Smooth muscle cell (in vitro differentiated cells): ENCODE data around the gene AHCYL1. TPM values are rescaled to one million over a fixed set of nuclear protein-coding genes. Genes with fewer than 3 reads are reported as not detected.

ENCODE experiments used
- DNase-seq: peaks from one replicate; lab custom pipeline; 2025; ENCODE audit not compliant: unreplicated experiment; lab: John Stamatoyannopoulos, UW
- H2AFZ ChIP-seq: fragments of 200-600 bp; sonication (generic); 2 replicates; pipeline ENCODE4 v1.6.0; 2016; ENCODE audit warnings: antibody characterized with exemption, low read depth, mild to moderate bottlenecking
- H3F3A ChIP-seq: fragments of 200-600 bp; sonication (generic); 2 replicates; pipeline ENCODE4 v1.6.0; 2017; ENCODE audit warnings: antibody characterized with exemption, low read depth
- H3K27ac ChIP-seq: fragments of 200-600 bp; sonication (generic); 2 replicates; pipeline ENCODE4 v1.5.1; 2016; ENCODE audit warnings: low read depth, mild to moderate bottlenecking
- H3K27me3 ChIP-seq: fragments of 200-600 bp; sonication (generic); 2 replicates; pipeline ENCODE4 v1.6.1; 2016; ENCODE audit warnings: low read depth, mild to moderate bottlenecking
- H3K36me3 ChIP-seq: fragments of 200-600 bp; sonication (generic); 2 replicates; pipeline ENCODE4 v1.5.1; 2016; ENCODE audit warnings: low read depth
- H3K4me1 ChIP-seq: fragments of 200-600 bp; sonication (generic); 2 replicates; pipeline ENCODE4 v1.5.1; 2016; ENCODE audit warnings: low read depth
- H3K4me2 ChIP-seq: fragments of 200-600 bp; sonication (generic); 2 replicates; pipeline ENCODE4 v1.6.0; 2016; ENCODE audit warnings: mild to moderate bottlenecking
- H3K4me3 ChIP-seq: fragments of 200-600 bp; sonication (generic); 2 replicates; pipeline ENCODE4 v1.5.1; 2016; ENCODE audit warnings: mild to moderate bottlenecking
- H3K79me2 ChIP-seq: fragments of 200-600 bp; sonication (generic); 2 replicates; pipeline ENCODE4 v1.6.0; 2016; ENCODE audit warnings: low read depth, mild to moderate bottlenecking
- H3K9ac ChIP-seq: fragments of 200-600 bp; sonication (generic); 2 replicates; pipeline ENCODE4 v1.6.0; 2016; ENCODE audit warnings: low read depth
- H3K9me3 ChIP-seq: fragments of 200-600 bp; sonication (generic); replicated peaks from 2 replicates; pipeline ENCODE4 v1.5.1; 2016; ENCODE audit warnings: low read depth
- H4K20me1 ChIP-seq: fragments of 200-600 bp; sonication (generic); 2 replicates; pipeline ENCODE4 v1.6.0; 2016; ENCODE audit warnings: low read depth
- CTCF ChIP-seq: fragments of 200-600 bp; sonication (generic); IDR thresholded peaks from 2 replicates; pipeline ENCODE4 v1.5.1; 2017; ENCODE audit warnings: borderline replicate concordance, mild to moderate bottlenecking, antibody characterized with exemption; ENCODE audit not compliant: insufficient read depth, poor library complexity, severe bottlenecking
- WGBS: methylation state at CpG from one replicate; pipeline ENCODE4 v1.1.7; 2016; ENCODE audit warnings: low lambda C conversion rate; 5-methylcytosine and 5-hydroxymethylcytosine counted together
- polyA plus RNA-seq: library from polyadenylated mRNA; unstranded; fragments of >200 nt; fragmentation: Nextera tagmentation; extraction: Ambion mirVana; gene quantifications from 2 replicates; pipeline ENCODE4 v1.2.1, GENCODE V29; 2016
- total RNA-seq: library from RNA; depleted of rRNA; stranded (reverse); fragments of >200 nt; gene quantifications from 2 replicates; pipeline ENCODE4 v1.2.3, GENCODE V29; 2014

AHCYL1 gene
- total and polyA plus RNA-seq, 2 experiments from 2014 or later: 79.5 to 144 TPM

DNA sequence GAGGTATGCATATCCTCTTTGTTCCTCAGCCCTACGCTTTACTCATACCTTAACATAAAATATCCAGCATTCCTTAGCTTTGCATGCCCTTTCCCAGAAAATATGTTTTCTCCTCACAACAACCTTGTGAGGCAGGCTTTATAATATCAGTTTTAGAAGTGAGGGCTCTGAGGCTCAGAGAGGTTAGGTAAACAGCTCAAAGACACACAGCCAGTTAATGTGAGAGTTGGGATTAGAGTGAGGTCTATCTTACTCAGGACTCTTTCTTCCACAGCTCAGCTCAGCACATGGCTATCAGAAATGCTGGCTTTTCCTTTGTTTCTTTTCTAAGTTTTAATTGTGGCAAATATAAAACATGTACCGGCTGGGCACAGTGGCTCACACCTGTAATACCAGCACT lies 46.0 kb upstream of the AHCYL1 start:
- no peaks in the 10 kb centered on the region for H3K27me3 ChIP-seq
- TF ChIP-seq CTCF: no peak
- H3K9ac ChIP-seq: no peak overlapping the region
- peaks cover 8% of the 10 kb centered on the region for H3K9me3 ChIP-seq
- H3K27ac ChIP-seq: no peak overlapping the region
- H3K4me3 ChIP-seq: no peak overlapping the region
- 98% methylated on average over 2 of the region's 2 CpGs for WGBS
- no peak overlapping the region for H2AFZ ChIP-seq
- no peaks in the 10 kb centered on the region for H4K20me1 ChIP-seq
- no peaks in the 10 kb centered on the region for H3K79me2 ChIP-seq
- peaks cover 6% of the 10 kb centered on the region for H3F3A ChIP-seq
- DNase-seq: no peak
- H3K4me1 ChIP-seq: no peaks in the 10 kb centered on the region
- H3K4me2 ChIP-seq: no peak overlapping the region
- no peaks in the 10 kb centered on the region for H3K36me3 ChIP-seq

GRCh38 chr1:109942434-109942833 lies 42.1 kb upstream of the AHCYL1 start:
- Histone ChIP-seq H3F3A (no peaks in the 10 kb centered on the region), H4K20me1 (no peaks in the 10 kb centered on the region), H3K36me3 (no peaks in the 10 kb centered on the region), H3K27me3 (no peaks in the 10 kb centered on the region), H3K4me3 (no peak overlapping the region), H3K4me1 (no peaks in the 10 kb centered on the region), H3K9ac (no peak overlapping the region), H2AFZ (no peak overlapping the region), H3K79me2 (no peaks in the 10 kb centered on the region), H3K9me3 (peaks cover 8% of the 10 kb centered on the region), H3K4me2 (no peak overlapping the region), H3K27ac (no peak overlapping the region)
- WGBS: 91% methylated on average over 2 of the region's 2 CpGs
- no peak for DNase-seq
- TF ChIP-seq CTCF: no peak

GRCh38 chr1:109944541-109944940 lies 40.0 kb upstream of the AHCYL1 start:
- Histone ChIP-seq H3K4me3 (no peak overlapping the region), H3K27ac (no peak overlapping the region), H3K9me3 (no peaks in the 10 kb centered on the region), H3K4me1 (no peaks in the 10 kb centered on the region), H4K20me1 (no peaks in the 10 kb centered on the region), H3K9ac (no peak overlapping the region), H2AFZ (no peak overlapping the region), H3F3A (no peaks in the 10 kb centered on the region), H3K4me2 (no peak overlapping the region), H3K36me3 (no peaks in the 10 kb centered on the region), H3K27me3 (no peaks in the 10 kb centered on the region), H3K79me2 (no peaks in the 10 kb centered on the region)
- 90% methylated on average over 2 of the region's 2 CpGs for WGBS
- TF ChIP-seq CTCF: no peak
- no peak for DNase-seq

DNA sequence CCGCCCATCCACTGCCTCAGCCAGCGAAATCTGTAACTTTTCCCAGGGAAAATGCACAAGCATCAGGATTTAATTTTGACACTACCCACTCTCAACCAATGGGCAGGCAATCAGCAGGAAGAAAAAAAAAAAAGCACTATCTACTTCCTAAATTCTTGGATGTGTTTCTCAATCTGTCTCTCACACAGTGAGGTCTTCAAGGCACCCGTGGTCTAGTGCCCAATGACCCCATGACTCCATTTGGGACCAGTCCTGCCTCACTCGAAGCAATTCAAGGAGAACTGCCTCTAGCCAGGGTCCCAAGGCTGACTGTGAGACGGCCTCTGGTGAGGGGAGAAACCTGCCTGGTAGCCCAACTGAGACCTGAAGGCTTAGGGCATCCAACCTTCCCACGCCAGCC lies 38.1 kb upstream of the AHCYL1 start:
- Histone ChIP-seq H3K9me3 (no peaks in the 10 kb centered on the region), H4K20me1 (no peaks in the 10 kb centered on the region), H2AFZ (no peak overlapping the region), H3K4me3 (no peak overlapping the region), H3F3A (no peaks in the 10 kb centered on the region), H3K4me2 (no peak overlapping the region), H3K9ac (no peak overlapping the region), H3K27me3 (no peaks in the 10 kb centered on the region), H3K27ac (no peak overlapping the region), H3K4me1 (no peaks in the 10 kb centered on the region), H3K36me3 (no peaks in the 10 kb centered on the region), H3K79me2 (no peaks in the 10 kb centered on the region)
- no peak for DNase-seq
- WGBS: 91% methylated on average over 6 of the region's 6 CpGs
- no peak for TF ChIP-seq CTCF
